Neural progenitor cell (in vitro differentiated cells): Measurements from ENCODE around the gene UCP3.

Experiments used
- EZH2 ChIP-seq: fragments of 200-600 bp; sonication (generic); IDR thresholded peaks from 2 replicates; pipeline ENCODE4 v1.6.1; 2017; ENCODE audit warnings: antibody characterized with exemption, mild to moderate bottlenecking, moderate library complexity
- EZH2phosphoT487 ChIP-seq: fragments of 200-600 bp; sonication (generic); IDR thresholded peaks from 2 replicates; pipeline ENCODE4 v1.6.1; 2017; ENCODE audit warnings: antibody characterized with exemption
- TF ChIP-seq, protein P1 (sequence below): fragments of 200-600 bp; sonication (generic); IDR thresholded peaks from 2 replicates; pipeline ENCODE4 v1.5.1; 2017; ENCODE audit warnings: antibody characterized with exemption, mild to moderate bottlenecking

- TF ChIP-seq, protein P1, sequence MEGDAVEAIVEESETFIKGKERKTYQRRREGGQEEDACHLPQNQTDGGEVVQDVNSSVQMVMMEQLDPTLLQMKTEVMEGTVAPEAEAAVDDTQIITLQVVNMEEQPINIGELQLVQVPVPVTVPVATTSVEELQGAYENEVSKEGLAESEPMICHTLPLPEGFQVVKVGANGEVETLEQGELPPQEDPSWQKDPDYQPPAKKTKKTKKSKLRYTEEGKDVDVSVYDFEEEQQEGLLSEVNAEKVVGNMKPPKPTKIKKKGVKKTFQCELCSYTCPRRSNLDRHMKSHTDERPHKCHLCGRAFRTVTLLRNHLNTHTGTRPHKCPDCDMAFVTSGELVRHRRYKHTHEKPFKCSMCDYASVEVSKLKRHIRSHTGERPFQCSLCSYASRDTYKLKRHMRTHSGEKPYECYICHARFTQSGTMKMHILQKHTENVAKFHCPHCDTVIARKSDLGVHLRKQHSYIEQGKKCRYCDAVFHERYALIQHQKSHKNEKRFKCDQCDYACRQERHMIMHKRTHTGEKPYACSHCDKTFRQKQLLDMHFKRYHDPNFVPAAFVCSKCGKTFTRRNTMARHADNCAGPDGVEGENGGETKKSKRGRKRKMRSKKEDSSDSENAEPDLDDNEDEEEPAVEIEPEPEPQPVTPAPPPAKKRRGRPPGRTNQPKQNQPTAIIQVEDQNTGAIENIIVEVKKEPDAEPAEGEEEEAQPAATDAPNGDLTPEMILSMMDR = no peak
- TF ChIP-seq EZH2phosphoT487 (no peak), EZH2 (no peak)
Measured at GRCh38 chr11:73990730-73991129, 18.2 kb downstream of the UCP3 start.
